Measurements from ENCODE around the gene PRXL2C. TPM values are rescaled to one million over a fixed set of nuclear protein-coding genes. Genes with fewer than 3 reads are reported as not detected.
"Not testable (repeated sequence)": the region's sequence is repeated elsewhere in the genome, so short reads cannot be mapped to it uniquely, and the experiment has no call there.

Gene PRXL2C
- total RNA-seq, 1 donor from 2014 or later = 20.9 TPM

GRCh38 chr9:96667363-96667728 lies 12.2 kb upstream of the PRXL2C start:
- no peak for DNase-seq (ENCODE audit: low spot score)
- Mint-ChIP-seq H3K4me1 (ENCODE audit: low read depth) (no peaks in the 10 kb centered on the region), H3K36me3 (ENCODE audit: low read depth) (no peaks in the 10 kb centered on the region), H3K9me3 (ENCODE audit: low read depth) (no peaks in the 10 kb centered on the region), H3K27ac (ENCODE audit: unreplicated experiment) (no peak overlapping the region), H3K4me3 (ENCODE audit: unreplicated experiment) (no peak overlapping the region), H3K27me3 (ENCODE audit: low read depth) (no peaks in the 10 kb centered on the region)
- TF ChIP-seq CTCF (IDR thresholded peaks at IDR 0.05) = no peak

- H3K36me3 Mint-ChIP-seq (ENCODE audit: low read depth); DNase-seq (ENCODE audit: low spot score); H3K27me3 Mint-ChIP-seq (ENCODE audit: low read depth); H3K4me1 Mint-ChIP-seq (ENCODE audit: low read depth); H3K4me3 Mint-ChIP-seq (ENCODE audit: unreplicated experiment); H3K9me3 Mint-ChIP-seq (ENCODE audit: low read depth): not testable (repeated sequence)
- TF ChIP-seq CTCF (IDR thresholded peaks at IDR 0.05) = peak; percentile 91
- H3K27ac Mint-ChIP-seq (ENCODE audit: unreplicated experiment) = peak overlapping the region; percentile 49
These were observed 11.7 kb upstream of the PRXL2C start for GRCh38 chr9:96666653-96667362.

- H3K9me3 Mint-ChIP-seq (ENCODE audit: low read depth) = no peaks in the 10 kb centered on the region
- no peak for TF ChIP-seq CTCF (IDR thresholded peaks at IDR 0.05)
- H3K36me3 Mint-ChIP-seq (ENCODE audit: low read depth) = no peaks in the 10 kb centered on the region
- H3K27me3 Mint-ChIP-seq (ENCODE audit: low read depth) = no peaks in the 10 kb centered on the region
- no peak overlapping the region for H3K4me3 Mint-ChIP-seq (ENCODE audit: unreplicated experiment)
- DNase-seq (ENCODE audit: low spot score) = no peak
- H3K4me1 Mint-ChIP-seq (ENCODE audit: low read depth) = no peaks in the 10 kb centered on the region
- H3K27ac Mint-ChIP-seq (ENCODE audit: unreplicated experiment) = no peak overlapping the region
These were observed 10.7 kb upstream of the PRXL2C start for GRCh38 chr9:96665789-96666188.

DNA sequence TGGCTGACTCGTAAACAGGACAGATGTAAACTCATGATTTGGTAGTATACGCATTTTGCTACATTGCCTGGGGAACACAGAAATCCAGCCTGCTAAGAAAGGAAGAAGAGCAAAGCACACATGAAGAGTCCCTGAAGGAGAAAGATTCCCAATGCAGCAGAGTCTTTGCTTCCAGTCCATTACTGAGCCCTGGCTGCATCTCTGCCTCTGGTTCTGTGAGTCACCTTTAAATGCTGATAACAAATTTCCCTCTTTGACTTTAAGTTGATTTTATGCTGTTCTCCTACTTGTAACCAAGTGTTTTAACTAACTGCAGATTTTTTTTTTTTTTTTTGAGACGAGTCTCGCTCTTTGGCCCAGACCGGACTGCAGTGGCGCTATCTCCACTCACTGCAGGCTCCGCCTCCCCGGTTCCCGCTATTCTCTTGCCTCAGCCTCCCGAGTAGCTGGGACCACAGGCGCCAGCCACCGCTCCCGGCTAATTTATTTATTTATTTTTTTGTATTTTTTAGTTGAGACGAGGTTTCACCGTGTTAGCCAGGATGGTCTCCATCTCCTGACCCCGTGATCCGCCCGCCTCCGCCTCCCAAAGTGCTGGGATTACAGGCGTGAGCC lies 8.5 kb upstream of the PRXL2C start:
- H3K4me1 Mint-ChIP-seq (ENCODE audit: low read depth) = no peaks in the 10 kb centered on the region
- no peak for TF ChIP-seq CTCF (IDR thresholded peaks at IDR 0.05)
- no peak overlapping the region for H3K27ac Mint-ChIP-seq (ENCODE audit: unreplicated experiment)
- H3K9me3 Mint-ChIP-seq (ENCODE audit: low read depth) = no peaks in the 10 kb centered on the region
- H3K27me3 Mint-ChIP-seq (ENCODE audit: low read depth) = no peaks in the 10 kb centered on the region
- DNase-seq (ENCODE audit: low spot score) = no peak
- H3K36me3 Mint-ChIP-seq (ENCODE audit: low read depth) = no peaks in the 10 kb centered on the region
- no peak overlapping the region for H3K4me3 Mint-ChIP-seq (ENCODE audit: unreplicated experiment)

DNA sequence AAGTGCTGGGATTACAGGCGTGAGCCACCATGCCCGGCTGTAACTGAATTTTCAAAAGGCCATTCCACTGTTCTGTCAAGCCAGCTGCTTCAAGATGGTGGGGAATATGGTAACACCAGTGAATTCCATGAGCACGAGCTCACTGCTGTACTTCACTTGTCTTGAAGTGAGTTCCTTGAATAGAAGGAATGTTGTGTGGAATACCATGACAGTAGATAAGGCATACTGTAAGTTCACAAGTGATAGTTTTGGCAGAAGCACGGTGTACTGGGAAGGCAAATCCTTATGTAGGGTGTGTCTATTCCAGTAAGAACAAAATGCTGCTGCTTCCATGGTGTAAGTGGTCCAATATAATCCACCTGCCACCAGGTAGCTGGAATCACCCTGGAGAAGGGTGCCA lies 6.6 kb upstream of the PRXL2C start:
- peaks cover 3% of the 10 kb centered on the region for H3K4me1 Mint-ChIP-seq (ENCODE audit: low read depth)
- H3K4me3 Mint-ChIP-seq (ENCODE audit: unreplicated experiment) = no peak overlapping the region
- H3K36me3 Mint-ChIP-seq (ENCODE audit: low read depth) = no peaks in the 10 kb centered on the region
- no peak for DNase-seq (ENCODE audit: low spot score)
- no peak for TF ChIP-seq CTCF (IDR thresholded peaks at IDR 0.05)
- no peaks in the 10 kb centered on the region for H3K27me3 Mint-ChIP-seq (ENCODE audit: low read depth)
- no peaks in the 10 kb centered on the region for H3K9me3 Mint-ChIP-seq (ENCODE audit: low read depth)
- H3K27ac Mint-ChIP-seq (ENCODE audit: unreplicated experiment) = no peak overlapping the region
